Activated CD4-positive, alpha-beta T cell treated with anti-CD3 and anti-CD28 coated beads for 24 hours (primary cell): ENCODE measurements around the gene MRPS5.
A peak's percentile ranks its signal among the peaks of the same experiment; 100 is the strongest.
"Not testable (repeated sequence)": the region's sequence is repeated elsewhere in the genome, so short reads cannot be mapped to it uniquely, and the experiment has no call there.

Source experiments
- DNase-seq, 2 donors: peaks; one replicate each; pipeline ENCODE4 v3.0.0-alpha.2; 2020; ENCODE audit warnings: low read depth in 2 of 2

MRPS5 gene

DNA sequence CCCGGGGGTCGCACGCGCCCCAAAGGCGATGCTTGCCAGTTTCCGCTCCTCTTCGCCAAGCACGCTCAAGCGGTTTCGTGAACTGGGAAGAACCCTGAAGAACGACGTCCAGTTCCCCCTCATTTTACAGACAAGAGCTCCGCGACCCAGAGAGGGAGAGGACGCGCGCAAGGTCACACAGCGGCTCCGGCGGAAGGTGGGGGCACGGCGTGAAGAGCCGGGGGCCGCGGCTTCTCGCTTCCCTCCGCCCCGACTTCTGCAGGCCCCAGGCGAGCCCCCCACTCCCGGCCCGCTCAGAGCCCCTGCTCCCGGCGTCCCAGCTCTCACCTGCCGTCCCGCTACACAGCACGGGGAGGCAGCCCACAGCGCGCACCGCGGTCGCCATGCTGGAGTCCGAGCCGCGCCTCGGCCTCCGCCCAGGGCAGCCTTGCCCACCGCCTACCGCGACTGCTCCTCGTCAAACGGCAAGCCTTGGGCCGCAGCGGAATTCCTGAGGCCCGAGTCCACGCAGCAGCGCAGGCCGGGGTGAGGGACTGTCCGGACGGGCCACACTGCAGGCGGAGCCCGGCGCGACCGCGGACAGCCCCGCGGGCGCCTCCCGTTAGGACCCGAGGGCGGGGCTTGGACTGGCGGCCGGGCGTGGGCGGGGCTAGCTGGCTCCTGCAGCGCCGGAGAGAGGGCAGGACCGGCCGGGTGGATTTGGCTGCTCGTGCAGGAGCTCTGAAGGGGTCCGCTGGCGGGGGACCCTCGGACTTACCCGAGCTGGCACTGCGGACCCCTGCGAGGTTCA, at the start of gene MRPS5:
TSS of gene MRPS5 (minus strand) at position 402 of the 790 bp plus-strand sequence. CDS start at position 385, 17 bp downstream.
- DNase-seq = peak; percentile 87 to 91

DNA sequence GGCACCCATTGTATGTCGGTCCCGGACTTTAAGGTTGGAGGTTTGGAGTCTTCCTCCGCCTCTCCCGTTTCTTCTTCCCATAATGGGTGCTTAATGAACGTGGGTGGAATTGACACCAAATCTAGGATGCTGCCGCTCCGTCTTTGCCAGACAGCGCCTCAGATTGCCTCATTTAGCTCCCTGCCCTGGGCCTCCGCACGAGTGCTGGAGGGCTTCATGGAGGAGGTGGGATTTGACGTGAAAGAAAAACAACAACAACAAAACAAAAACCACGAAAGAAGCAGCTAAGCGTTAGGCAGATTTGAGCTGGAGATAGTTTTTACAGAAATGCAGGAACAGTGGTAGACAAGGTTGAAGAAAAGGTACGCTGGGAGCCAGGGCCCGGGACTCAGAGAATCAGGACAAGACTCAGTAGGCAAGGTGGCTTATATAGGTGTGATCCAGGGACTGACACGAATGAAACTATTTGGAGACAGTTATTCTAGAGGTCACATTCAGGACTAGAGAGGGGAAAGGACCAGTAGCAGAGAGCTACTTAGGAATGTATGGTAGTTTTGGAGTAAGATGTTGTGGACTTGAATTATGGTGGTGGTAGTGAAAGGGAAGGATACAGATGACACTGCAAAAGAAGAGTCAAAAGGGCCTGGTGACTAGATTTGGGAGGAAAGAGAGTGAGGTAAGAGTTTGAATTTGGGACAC, 44.6 kb upstream of the MRPS5 start:
- no peak for DNase-seq

DNA sequence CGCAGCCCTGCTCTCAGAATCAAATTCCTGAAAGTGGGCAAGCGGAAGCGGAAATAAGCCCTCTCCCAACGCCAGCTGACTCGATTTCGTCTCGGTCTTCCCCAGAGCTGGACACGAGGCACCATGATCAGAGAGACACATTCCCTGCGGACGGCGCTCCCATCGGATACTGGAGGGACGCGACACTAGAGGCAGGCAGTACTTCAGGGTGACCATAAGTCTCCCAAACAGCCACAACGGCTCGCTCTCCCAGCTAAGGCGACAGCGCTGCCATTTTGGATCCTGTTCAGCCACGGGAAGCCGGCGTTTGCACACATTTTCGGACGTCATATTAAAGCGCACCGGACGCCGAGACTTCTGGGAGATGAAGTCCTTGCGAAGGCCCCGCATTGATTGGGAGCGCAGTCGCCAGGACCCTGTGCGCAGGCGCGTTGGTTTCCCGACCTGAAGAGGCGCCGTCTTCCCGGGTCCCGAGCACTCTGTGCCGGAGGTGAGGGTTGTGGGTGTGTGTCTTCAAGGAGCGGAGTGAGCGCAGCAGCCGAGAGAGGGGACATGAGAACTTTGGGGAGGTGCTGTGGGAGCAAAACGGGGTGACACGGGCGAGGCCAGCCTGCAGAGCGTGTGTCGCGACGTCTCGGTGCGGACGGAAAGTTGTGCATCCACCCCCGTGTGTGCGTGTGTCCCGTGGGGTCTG, 43.9 kb upstream of the MRPS5 start, which contains the start of gene ZNF2:
TSS of gene ZNF2 (plus strand) at position 439 of the 694 bp plus-strand sequence. CDS start 10,418 bp downstream, outside the sequence.
- DNase-seq = peak; percentile 94

DNA sequence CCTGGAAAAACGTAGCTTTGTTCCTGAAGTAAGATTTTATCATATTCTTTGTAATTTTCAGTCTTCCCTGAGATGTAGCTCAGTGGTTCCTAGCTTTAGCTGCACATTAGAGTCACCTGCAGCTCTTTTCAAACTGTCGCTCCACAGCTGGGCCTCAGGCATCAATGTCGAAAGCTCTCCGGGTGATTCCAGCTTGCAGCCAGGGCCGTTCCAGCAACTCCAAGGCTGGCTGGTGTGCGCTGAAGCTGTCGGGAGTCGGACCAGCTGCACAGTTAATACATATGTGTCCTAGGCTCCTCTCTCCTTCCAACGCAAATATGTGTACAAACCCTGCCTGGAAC, 43.4 kb upstream of the MRPS5 start:
- no peak for DNase-seq

DNA sequence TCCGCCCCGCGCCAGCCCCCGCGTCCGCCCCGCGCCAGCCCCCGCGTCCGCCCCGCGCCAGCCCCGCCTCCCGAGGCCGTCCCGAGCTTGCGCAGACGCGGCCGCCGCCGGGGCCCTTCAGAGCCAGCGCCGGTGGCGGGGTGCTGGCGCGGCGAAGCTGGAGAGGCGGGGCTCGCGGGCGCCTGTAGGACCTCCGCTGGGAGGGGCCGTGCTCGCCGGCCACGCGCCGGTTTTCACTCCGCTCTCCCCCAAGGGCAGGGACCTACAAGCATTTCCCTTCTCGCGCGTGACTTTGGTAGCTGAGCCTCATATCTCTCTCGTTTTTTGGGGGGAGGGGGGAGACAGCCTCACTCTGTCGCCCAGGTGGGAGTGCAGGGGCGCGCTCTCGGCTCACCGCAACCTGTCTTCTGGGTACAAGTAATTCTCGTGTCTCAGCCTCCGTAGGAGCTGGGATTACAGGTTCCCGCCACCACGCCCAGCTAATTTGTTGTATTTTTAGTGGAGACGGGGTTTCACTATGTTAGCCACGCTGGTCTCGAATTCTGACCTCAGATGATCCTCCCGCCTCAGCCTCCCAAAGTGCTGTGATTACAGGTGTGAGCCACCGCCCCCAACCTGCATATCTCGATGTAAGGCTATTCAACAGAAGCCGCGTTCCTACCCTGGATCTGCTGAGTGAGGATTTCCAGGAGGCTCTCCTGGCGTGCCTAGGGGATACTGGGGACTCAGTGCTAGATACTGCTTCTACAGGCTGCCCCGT, 38.3 kb upstream of the MRPS5 start, which contains the start of gene ZNF514:
TSS of gene ZNF514 (minus strand) at position 159 of the 760 bp plus-strand sequence. CDS start 6,595 bp downstream, outside the sequence.
- peak; percentile 58 to 61 for DNase-seq

DNA sequence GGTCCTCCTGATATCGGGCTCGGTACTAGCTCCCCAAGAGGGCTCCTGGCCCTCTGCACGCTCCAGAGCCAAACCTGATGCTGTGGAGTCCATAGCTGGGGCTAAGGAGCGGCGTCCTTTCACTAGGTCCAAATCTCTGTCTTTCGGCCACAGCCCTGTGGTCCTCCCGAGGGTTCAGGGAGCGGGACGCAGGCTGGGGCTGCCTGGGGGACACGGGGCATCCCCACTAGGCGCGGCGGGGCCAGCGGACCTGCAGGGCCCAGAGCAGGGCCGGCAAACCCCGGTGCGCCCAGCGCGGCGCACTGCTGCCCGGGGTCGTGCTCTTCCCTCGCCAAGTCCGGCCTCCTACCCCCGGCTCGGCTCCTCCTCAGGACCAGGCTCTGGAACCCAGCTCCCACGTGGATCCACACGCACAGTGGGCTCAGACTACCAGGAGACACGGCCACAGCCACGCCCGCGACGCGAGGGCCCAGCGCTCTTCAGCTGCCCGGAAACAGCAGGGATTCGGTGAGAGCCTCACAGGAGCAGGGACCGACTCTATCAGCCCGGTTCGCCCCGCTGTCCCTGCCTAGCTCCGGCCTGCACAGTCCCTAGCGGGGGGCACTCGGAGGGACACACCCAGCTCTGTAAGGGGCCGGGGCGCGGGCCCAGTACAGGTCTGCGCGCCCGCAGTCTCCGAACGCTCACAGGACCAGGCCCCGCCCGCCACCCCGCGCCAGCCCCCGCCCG, 37.4 kb upstream of the MRPS5 start:
- peak in 1 of 2 donors; percentile 6 for DNase-seq

DNA sequence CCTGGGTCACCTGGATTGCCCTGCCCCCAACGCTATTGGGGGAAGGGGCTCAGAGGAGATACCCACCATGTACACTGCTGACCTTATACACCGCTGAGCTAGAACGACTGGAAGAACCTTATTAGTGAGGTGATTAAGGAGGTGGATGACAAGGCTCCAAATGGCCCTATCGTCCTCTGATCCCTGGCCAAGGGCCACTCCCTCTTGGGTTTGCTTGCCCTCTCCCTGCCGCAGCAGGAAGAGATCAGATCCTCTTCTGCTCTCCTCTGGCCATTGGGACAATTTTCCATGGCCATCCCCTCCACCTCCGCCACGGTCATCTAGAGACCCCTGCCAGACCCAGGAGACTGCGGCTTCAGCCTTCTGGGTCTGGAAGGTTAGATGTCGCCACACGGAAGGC, 36.8 kb upstream of the MRPS5 start:
- DNase-seq = no peak

DNA sequence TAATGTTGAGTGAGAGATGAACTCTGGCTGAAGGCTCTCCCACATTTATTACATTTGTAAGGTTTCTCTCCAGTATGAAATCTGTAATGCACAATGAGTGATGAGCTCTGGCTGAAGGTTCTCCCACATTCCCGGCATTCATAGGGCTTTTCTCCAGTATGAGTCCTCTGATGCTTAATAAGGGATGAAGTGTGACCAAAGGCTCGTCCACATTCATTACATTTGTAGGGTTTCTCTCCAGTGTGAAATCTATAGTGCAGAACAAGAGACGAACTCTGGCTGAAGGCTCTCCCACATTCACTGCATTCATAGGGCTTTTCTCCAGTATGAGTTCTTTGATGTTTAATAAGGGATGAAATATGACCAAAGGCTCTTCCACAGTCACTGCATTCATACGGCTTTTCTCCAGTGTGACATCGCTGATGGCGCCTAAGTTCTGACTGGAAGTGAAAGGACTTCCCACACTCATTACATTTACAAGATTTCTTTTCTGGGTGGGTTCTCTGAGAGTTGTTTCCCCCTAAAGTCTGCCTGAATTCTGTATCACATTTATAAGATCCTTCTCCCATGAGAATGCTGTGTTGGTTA, 27.9 kb upstream of the MRPS5 start:
- no peak for DNase-seq

DNA sequence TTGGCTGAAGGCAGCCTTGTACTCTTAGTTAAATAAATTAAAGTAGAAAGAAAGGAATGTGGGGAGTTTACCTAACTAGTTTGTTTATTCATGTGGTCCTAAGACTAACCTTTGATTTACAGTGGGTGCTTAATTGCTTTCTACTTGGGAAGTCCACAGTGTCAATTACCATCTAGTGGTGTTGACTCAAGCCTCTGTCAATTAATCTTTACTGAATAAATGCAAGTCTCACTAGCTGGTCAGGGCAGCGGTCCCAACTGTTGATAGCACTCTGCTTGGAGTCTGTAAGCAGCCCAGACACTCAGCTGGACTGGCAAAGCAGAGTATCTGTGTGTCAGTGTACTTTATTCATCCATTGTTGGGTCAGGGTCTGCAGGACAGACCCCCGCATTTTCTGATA, 22.2 kb upstream of the MRPS5 start:
- DNase-seq = no peak

DNA sequence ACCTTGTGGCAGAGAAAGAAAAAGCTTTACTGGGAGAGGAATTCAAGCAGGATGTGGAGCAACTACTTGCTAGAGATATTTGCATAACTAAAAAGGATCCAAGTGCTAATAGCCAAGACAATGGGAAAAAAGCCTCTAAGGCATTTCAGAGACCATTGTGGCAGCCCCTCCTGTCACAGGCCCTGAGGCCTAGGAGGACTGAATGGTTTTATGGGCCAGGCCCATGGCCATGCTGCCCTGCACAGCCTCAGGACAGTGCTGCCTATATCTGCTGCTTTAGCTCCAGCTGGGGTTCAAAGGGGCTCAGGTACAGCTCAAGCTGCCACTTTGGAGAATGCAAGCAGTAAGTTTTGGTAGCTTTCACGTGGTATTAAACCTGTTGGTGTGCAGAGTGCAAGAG, 17.1 kb upstream of the MRPS5 start:
- DNase-seq = no peak

DNA sequence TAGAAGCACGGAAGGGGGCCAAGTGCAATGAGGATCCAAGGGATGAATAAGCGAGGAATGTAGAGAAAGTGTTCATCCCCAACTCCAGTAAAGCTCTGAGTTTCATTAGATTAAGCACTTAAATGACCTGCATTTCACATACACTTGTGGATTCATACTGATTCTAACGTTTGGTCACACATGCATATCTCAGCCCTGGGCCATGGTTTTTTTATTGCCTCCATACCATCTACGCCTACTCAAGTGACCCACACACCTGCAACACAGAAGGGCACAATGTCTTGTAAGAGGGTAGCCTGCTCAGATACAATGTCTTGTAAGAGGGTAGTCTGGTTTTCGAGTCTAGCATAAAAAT, 566 bp upstream of the MRPS5 start:
- no peak for DNase-seq

DNA sequence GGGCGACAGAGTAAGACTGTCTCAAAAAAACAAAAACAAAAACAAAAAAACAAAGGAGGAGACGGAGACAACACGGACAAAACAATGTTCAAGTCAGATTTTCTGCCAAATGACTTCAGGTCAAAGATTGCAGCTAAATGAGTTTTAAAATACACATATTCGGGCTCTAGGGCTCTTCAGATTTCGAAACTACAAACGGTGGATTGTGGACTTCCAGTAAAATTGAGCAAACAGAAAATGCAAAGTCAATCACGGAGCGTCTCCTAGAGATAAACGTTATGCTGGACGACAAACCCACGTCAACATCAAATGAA, 558 bp downstream of the MRPS5 start:
- no peak for DNase-seq

DNA sequence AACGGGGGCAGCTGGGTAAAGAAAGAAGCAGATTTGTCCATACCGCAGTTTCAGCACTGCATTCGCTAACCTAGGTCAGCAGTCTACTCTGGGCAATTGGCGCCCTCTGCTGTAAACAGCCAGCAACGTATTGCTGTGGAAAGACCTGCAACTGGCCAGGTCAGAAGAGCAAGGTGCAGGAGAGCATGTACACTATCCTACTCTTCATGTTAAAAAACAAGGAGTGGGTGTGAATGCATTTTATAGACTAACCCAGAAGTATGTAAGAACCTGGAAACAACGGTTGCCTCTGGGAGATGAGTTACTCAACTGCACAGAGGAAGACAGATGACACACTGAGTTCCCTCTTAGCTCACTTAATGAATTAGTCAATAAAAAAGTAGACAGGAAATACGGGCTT, 6.2 kb downstream of the MRPS5 start:
- peak; percentile 51 to 53 for DNase-seq

DNA sequence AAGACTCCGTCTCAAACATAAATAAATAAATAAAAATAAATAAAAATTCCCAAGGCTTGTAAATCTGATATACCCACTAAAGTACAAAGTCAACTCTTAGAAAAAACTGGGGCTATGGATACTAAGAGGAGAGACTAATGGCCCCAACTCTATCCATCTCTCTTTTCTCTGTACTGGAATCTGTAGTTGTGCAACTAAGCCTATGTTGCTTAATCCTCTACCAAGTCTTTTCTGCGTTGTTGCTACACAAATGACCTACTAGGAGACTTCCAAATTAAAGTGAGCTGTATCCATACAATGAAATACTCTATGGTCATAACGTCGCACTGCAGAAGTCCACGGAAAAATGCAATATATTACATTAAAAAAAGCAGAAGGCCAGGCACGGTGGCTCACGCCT, 8.1 kb downstream of the MRPS5 start:
- DNase-seq = no peak

DNA sequence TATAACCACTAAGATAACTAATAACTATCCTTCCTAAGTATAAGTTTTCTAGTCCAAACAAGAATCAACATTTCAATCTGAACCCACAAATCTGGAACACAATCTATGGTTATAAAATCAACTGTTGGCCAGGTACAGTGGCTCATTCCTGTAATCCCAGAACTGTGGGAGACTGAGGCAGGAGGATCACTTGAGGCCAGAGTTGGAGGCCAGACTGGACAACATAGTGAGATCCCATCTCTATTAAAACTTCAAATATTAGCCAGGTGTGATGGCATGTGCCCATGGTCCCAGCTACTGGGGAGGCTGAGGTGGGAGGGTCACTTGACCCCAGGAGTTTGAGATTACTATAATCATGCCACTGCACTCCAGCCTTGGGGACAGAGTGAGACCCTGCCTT, 11.2 kb downstream of the MRPS5 start:
- no peak for DNase-seq

DNA sequence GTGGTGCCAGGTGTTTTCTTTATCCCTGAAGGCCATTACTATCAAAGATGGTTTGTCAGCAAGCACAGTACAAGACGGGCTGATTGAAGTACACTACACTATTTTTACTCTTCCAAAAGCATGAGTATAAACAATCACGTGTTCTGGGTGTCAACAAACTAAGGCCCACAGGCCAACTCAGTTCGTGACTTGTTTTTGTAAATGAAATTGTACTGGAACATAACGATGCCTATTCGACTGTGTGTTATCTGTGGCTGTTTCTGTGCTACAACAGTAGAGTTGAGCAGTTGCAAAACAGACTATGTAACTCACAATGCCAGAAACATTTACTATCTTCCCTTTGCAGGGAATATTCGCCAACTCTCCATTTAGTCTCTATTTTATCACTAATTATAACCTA, 12.3 kb downstream of the MRPS5 start:
- DNase-seq = no peak

DNA sequence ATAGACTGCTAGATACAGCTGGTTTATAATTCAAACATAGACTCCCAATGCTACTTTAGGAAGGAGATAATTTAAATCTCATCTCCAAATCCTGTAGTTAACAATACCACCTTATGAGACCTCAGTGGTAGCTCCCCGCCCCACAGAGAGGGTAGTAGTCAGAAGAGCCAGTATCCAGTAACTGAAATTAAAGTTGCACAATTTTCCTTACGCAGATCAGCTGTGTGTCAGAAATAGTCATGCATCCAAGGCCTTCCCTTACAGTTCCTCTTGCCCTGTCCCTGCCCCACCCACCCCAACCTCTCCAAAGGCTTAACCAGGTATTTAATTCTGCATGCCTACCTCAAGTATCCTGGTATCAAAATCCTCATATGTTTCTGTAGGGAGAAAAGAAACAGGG, 15.5 kb downstream of the MRPS5 start:
- no peak for DNase-seq

DNA sequence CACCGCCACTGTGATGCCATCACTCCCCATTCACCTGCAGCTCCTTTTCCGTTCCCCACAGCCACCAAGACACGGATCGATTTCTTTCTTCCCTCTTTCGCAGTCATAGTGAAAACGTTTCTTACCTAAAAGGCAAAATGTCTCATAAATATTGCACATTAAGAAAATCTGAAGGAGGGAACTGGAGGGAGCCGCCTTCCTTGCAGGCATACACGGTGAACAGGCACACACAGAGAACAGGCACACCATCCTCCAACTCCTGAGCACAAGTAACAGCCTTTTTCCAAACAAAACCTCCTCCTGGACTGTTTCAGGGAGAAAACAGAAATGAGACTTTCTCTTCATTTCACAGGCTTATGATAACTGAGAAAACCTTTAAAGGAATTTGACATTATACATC, 17.0 kb downstream of the MRPS5 start:
- no peak for DNase-seq

DNA sequence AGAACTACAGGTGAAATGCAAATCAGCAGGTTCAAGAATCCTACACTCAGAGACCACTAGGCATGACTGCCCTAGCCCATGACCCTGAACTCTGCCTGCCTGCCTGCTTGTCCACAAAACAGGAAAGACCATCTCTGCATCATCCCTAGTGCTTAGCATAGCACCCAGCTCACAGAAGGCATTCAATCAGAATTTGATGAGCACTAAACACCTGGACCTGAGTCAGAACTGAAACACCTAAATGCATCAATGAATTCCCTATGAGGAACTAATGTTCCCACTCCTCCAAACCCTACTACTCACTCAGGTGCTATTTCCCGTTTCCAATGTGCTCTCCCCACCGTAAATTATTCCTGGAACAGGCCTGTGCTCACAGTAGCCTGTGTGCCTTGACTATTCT, 21.7 kb downstream of the MRPS5 start:
- DNase-seq = no peak

DNA sequence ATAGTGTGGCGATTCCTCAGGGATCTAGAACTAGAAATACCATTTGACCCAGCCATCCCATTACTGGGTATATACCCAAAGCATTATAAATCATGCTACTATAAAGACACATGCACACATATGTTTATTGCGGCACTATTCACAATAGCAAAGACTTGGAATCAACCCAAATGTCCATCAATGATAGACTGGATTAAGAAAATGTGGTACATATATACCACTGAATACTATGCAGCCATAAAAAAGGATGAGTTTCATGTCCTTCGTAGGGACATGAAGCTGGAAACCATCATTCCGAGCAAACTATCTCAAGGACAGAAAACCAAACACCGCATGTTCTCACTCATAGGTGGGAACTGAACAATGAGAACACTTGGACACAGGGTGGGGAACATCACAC, 23.3 kb downstream of the MRPS5 start:
- DNase-seq = not testable (repeated sequence)
